ENCODE data around the gene GDI1. TPM values are rescaled to one million over a fixed set of nuclear protein-coding genes. Genes with fewer than 3 reads are reported as not detected.

Gene GDI1
- polyA plus RNA-seq, 1 donor (not counting 4 experiments of a cell fraction or from before 2014, with no cell fraction given): 61.8 TPM

DNA sequence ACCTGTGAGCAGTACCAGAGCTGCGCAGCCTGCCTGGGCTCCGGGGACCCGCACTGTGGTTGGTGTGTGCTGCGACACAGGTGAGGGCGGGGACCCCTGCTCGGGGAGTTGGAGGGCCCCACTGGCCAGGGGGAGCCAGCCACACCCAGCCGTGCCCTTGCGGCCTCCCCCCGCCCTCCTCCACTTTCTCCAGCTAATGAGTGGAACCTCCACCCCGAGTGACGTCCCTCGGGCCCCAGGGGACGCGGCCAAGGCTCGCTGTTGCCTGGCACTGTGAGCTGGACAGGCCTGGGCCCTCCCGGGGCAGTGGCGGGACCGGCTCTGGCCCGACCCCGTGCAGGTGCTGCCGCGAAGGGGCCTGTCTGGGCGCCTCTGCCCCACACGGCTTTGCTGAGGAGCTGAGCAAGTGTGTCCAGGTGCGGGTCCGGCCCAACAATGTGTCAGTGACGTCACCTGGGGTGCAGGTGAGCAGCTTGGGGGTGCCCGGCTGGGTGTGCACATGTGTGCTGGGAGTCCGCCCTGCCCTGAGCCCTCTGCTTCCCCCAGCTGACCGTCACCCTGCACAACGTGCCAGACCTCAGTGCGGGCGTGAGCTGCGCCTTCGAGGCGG, 26.8 kb downstream of the GDI1 start:
- Histone ChIP-seq H3K9me1 (ENCODE audit: control insufficient read depth, extremely low read depth, insufficient read depth, low read length) (no peaks in the 10 kb centered on the region), H3K9ac (ENCODE audit: control insufficient read depth, extremely low read depth, insufficient read depth, low read length) (no peak overlapping the region), H2AFZ (ENCODE audit: control insufficient read depth, low read length) (no peak overlapping the region), H3K79me2 (ENCODE audit: control insufficient read depth, insufficient read depth, low read length) (peaks cover 7% of the 10 kb centered on the region), H3K4me2 (ENCODE audit: control insufficient read depth, extremely low read depth, insufficient read depth, low read depth, low read length) (no peak overlapping the region), H3K4me1 (ENCODE audit: control insufficient read depth, extremely low read depth, insufficient read depth, low read length) (peaks cover 4% of the 10 kb centered on the region), H3K36me3 (ENCODE audit: control insufficient read depth in 2 of 2, extremely low read depth in 1 of 2, insufficient read depth in 2 of 2, low read length in 2 of 2) (peaks cover 0 to 3% of the 10 kb centered on the region in 2 experiments), H4K20me1 (ENCODE audit: control insufficient read depth, extremely low read depth, insufficient read depth, low read length) (no peaks in the 10 kb centered on the region), H3K4me3 (ENCODE audit: control insufficient read depth in 2 of 3, extremely low read depth in 1 of 3, insufficient read depth in 2 of 3, low read depth in 1 of 3, low read length in 3 of 3) (no peak overlapping the region), H3K9me3 (ENCODE audit: control insufficient read depth, low read depth, low read length) (no peaks in the 10 kb centered on the region), H3K27ac (ENCODE audit: control insufficient read depth, insufficient read depth, low read length) (no peak overlapping the region), H3K27me3 (ENCODE audit: control insufficient read depth, extremely low read depth, insufficient read depth, low read length) (no peaks in the 10 kb centered on the region)
- TF ChIP-seq, protein P1, sequence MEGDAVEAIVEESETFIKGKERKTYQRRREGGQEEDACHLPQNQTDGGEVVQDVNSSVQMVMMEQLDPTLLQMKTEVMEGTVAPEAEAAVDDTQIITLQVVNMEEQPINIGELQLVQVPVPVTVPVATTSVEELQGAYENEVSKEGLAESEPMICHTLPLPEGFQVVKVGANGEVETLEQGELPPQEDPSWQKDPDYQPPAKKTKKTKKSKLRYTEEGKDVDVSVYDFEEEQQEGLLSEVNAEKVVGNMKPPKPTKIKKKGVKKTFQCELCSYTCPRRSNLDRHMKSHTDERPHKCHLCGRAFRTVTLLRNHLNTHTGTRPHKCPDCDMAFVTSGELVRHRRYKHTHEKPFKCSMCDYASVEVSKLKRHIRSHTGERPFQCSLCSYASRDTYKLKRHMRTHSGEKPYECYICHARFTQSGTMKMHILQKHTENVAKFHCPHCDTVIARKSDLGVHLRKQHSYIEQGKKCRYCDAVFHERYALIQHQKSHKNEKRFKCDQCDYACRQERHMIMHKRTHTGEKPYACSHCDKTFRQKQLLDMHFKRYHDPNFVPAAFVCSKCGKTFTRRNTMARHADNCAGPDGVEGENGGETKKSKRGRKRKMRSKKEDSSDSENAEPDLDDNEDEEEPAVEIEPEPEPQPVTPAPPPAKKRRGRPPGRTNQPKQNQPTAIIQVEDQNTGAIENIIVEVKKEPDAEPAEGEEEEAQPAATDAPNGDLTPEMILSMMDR (optimal IDR thresholded peaks at IDR 0.05 in 1 of 3, IDR thresholded peaks at IDR 0.05 in 1 of 3, conservative IDR thresholded peaks at IDR 0.05 in 1 of 3; ENCODE audit: extremely low read depth in 1 of 3, insufficient read depth in 2 of 3, low read length in 3 of 3): no peak
- DNase-seq (ENCODE audit: low read depth, low spot score) (no peak), FAIRE-seq (no peak)
- dilution Hi-C loops (cut with MboI; ENCODE audit: extremely low pct_ligation_motif_present, low sequenced_read_pairs): no loop called here

DNA sequence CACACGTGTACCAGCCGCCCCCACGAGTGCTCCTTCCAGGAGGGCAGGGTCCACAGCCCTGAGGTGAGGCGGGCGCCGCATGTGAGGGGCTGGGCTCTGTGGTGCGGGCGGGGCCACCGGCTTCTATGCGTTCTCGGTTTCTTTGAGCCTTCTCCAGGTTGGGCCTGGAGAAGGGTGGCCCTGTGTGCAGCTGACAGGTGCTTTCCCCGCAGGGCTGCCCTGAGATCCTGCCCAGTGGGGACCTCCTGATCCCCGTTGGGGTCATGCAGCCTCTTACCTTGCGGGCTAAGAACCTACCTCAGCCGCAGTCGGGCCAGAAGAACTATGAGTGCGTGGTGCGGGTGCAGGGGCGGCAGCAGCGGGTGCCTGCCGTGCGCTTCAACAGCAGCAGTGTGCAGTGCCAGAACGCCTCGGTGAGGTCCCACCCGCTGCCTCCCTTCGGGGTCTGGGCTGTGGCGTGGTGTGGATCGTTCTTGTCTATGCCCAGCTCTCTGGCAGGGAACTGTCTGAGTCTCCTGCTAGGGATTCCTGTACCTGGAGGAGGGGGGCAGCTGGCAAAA, 27.9 kb downstream of the GDI1 start:
- H2AFZ ChIP-seq (ENCODE audit: control insufficient read depth, low read length): no peak overlapping the region
- DNase-seq (ENCODE audit: low read depth, low spot score) (no peak), FAIRE-seq (no peak)
- H3K27me3 ChIP-seq (ENCODE audit: control insufficient read depth, extremely low read depth, insufficient read depth, low read length): no peaks in the 10 kb centered on the region
- H3K4me3 ChIP-seq (ENCODE audit: control insufficient read depth in 2 of 3, extremely low read depth in 1 of 3, insufficient read depth in 2 of 3, low read depth in 1 of 3, low read length in 3 of 3): no peak overlapping the region
- H3K27ac ChIP-seq (ENCODE audit: control insufficient read depth, insufficient read depth, low read length): no peak overlapping the region
- no peaks in the 10 kb centered on the region for H3K9me3 ChIP-seq (ENCODE audit: control insufficient read depth, low read depth, low read length)
- TF ChIP-seq EZH2 (IDR thresholded peaks at IDR 0.05; ENCODE audit: low read length): no peak
- TF ChIP-seq, protein P1 (optimal IDR thresholded peaks at IDR 0.05 in 1 of 3, IDR thresholded peaks at IDR 0.05 in 1 of 3, conservative IDR thresholded peaks at IDR 0.05 in 1 of 3; ENCODE audit: extremely low read depth in 1 of 3, insufficient read depth in 2 of 3, low read length in 3 of 3): no peak
- H3K9me1 ChIP-seq (ENCODE audit: control insufficient read depth, extremely low read depth, insufficient read depth, low read length): no peaks in the 10 kb centered on the region
- H3K36me3 ChIP-seq (ENCODE audit: control insufficient read depth in 2 of 2, extremely low read depth in 1 of 2, insufficient read depth in 2 of 2, low read length in 2 of 2): peaks cover 0 to 4% of the 10 kb centered on the region in 2 experiments
- H4K20me1 ChIP-seq (ENCODE audit: control insufficient read depth, extremely low read depth, insufficient read depth, low read length): no peaks in the 10 kb centered on the region
- peaks cover 2% of the 10 kb centered on the region for H3K79me2 ChIP-seq (ENCODE audit: control insufficient read depth, insufficient read depth, low read length)
- dilution Hi-C loops (cut with MboI; ENCODE audit: extremely low pct_ligation_motif_present, low sequenced_read_pairs): no loop called here
- H3K9ac ChIP-seq (ENCODE audit: control insufficient read depth, extremely low read depth, insufficient read depth, low read length): no peak overlapping the region
- H3K4me2 ChIP-seq (ENCODE audit: control insufficient read depth, extremely low read depth, insufficient read depth, low read depth, low read length): no peak overlapping the region
- H3K4me1 ChIP-seq (ENCODE audit: control insufficient read depth, extremely low read depth, insufficient read depth, low read length): peaks cover 3% of the 10 kb centered on the region
